H1 (cell line): ENCODE results near the gene TNN. TPM values are rescaled to one million over a fixed set of nuclear protein-coding genes. Genes with fewer than 3 reads are reported as not detected.
A peak's percentile ranks its signal among the peaks of the same experiment; 100 is the strongest.

Source experiments
- CTCF ChIA-PET: fragments of 300-600 bp; sonication (Branson Sonifier 250); formaldehyde crosslinking; loops from one replicate; lab custom pipeline; 2021; ENCODE audit not compliant: partially characterized antibody; lab: Charles Lee
- POLR2A ChIA-PET: fragments of 300-600 bp; sonication (Branson Sonifier 250); formaldehyde crosslinking; loops from one replicate; lab custom pipeline; 2021; ENCODE audit warnings: inconsistent platforms; ENCODE audit not compliant: partially characterized antibody; lab: Charles Lee
- DNase-seq, 2 experiments: peaks; one replicate each; pipeline versions ENCODE4 v3.0.0 to v3.0.0-alpha.2; 2010 to 2022; ENCODE audit warnings: low spot score in 2 of 2, low read depth in 1 of 2, mixed read lengths in 1 of 2
- FAIRE-seq: peaks from 2 replicates; lab custom pipeline; 2011; peaks lifted over from hg19 to GRCh38; lab: Jason Lieb, UNC
- H2AFZ ChIP-seq: 2 replicates; pipeline ENCODE4 v1.8.1; 2012; ENCODE audit warnings: low read length, inconsistent platforms
- H2AK5ac ChIP-seq: 2 replicates; pipeline ENCODE4 v1.6.1; 2013; ENCODE audit warnings: low read depth, low read length
- H2BK120ac ChIP-seq: replicated peaks from 2 replicates; pipeline ENCODE3; 2013; ENCODE audit warnings: low read depth, low read length, inconsistent platforms
- H2BK12ac ChIP-seq: 2 replicates; pipeline ENCODE4 v1.6.1; 2013; ENCODE audit warnings: low read depth, low read length
- H2BK15ac ChIP-seq: 2 replicates; pipeline ENCODE4 v1.6.1; 2013; ENCODE audit warnings: low read length
- H2BK20ac ChIP-seq: 2 replicates; pipeline ENCODE4 v1.6.1; 2013; ENCODE audit warnings: low read length
- H2BK5ac ChIP-seq: 2 replicates; pipeline ENCODE4 v1.6.1; 2013; ENCODE audit warnings: low read depth, low read length
- H3K14ac ChIP-seq: 2 replicates; pipeline ENCODE4 v1.6.1; 2013; ENCODE audit warnings: inconsistent platforms; ENCODE audit not compliant: insufficient read length
- H3K18ac ChIP-seq: 2 replicates; pipeline ENCODE4 v1.6.1; 2013; ENCODE audit warnings: low read length; ENCODE audit errors: extremely low read depth
- H3K23ac ChIP-seq: 2 replicates; pipeline ENCODE4 v1.6.1; 2013; ENCODE audit warnings: inconsistent platforms; ENCODE audit not compliant: insufficient read length
- H3K23me2 ChIP-seq: 2 replicates; pipeline ENCODE4 v1.6.1; 2013; ENCODE audit warnings: low read depth, low read length
- H3K27ac ChIP-seq: 2 replicates; pipeline ENCODE4 v1.6.1; 2011; ENCODE audit warnings: low read depth, low read length, inconsistent platforms
- H3K27me3 ChIP-seq, 4 experiments: replicated peaks in 1 of 4; 1 replicate in 1 of 4; 2 replicates in 3 of 4; pipeline versions ENCODE4 v1.6.1 to v1.8.1; 2011 to 2013; ENCODE audit warnings: low read length in 3 of 4, mild to moderate bottlenecking in 3 of 4, inconsistent platforms in 2 of 4, mixed read lengths in 2 of 4, moderate library complexity in 1 of 4; ENCODE audit not compliant: control insufficient read depth in 3 of 4, insufficient read depth in 3 of 4; ENCODE audit errors: extremely low read depth in 1 of 4
- H3K36me3 ChIP-seq, 4 experiments: 2 replicates each; pipeline versions ENCODE4 v1.6.1 to v1.8.1; 2011 to 2013; ENCODE audit warnings: mild to moderate bottlenecking in 4 of 4, low read length in 3 of 4, moderate library complexity in 2 of 4, control low read depth in 1 of 4, inconsistent platforms in 1 of 4; ENCODE audit not compliant: insufficient read depth in 4 of 4, control insufficient read depth in 2 of 4
- H3K4ac ChIP-seq: replicated peaks from 2 replicates; pipeline ENCODE3; 2013; ENCODE audit warnings: low read length, low read depth, mixed read lengths, inconsistent platforms; ENCODE audit not compliant: insufficient read length
- H3K4me1 ChIP-seq, 4 experiments: replicated peaks in 1 of 4; 1 replicate in 1 of 4; 2 replicates in 3 of 4; pipeline versions ENCODE4 v1.6.1 to v1.8.1; 2011 to 2013; ENCODE audit warnings: low read length in 3 of 4, inconsistent platforms in 2 of 4, mixed read lengths in 1 of 4; ENCODE audit not compliant: insufficient read depth in 4 of 4, control insufficient read depth in 3 of 4
- H3K4me2 ChIP-seq, 2 experiments: 2 replicates each; pipeline versions ENCODE4 v1.6.1 to v1.8.1; 2011 to 2013; ENCODE audit warnings: low read depth in 2 of 2, low read length in 2 of 2, control low read depth in 1 of 2, inconsistent platforms in 1 of 2, mild to moderate bottlenecking in 1 of 2; ENCODE audit not compliant: insufficient read depth in 1 of 2
- H3K4me3 ChIP-seq, 4 experiments: fragments of 200-600, 300-600 bp in 1 of 4; sonication (generic), shearing (Covaris generic), sonication (Bioruptor Twin) in 1 of 4; 2 replicates each; pipeline versions ENCODE4 v1.5.1 to v1.8.1; 2011 to 2016; ENCODE audit warnings: low read length in 4 of 4, low read depth in 3 of 4, control low read depth in 2 of 4, inconsistent platforms in 2 of 4, mild to moderate bottlenecking in 2 of 4, mixed read lengths in 1 of 4, moderate library complexity in 1 of 4; ENCODE audit not compliant: insufficient read depth in 2 of 4; ENCODE audit errors: extremely low read depth in 1 of 4
- H3K56ac ChIP-seq: replicated peaks from 2 replicates; pipeline ENCODE3; 2013; ENCODE audit warnings: low read depth, mild to moderate bottlenecking, mixed read lengths, low read length, inconsistent platforms; ENCODE audit not compliant: insufficient read length
- H3K79me1 ChIP-seq: 2 replicates; pipeline ENCODE4 v1.6.1; 2013; ENCODE audit warnings: low read depth, low read length, control low read depth
- H3K79me2 ChIP-seq, 2 experiments: 2 replicates each; pipeline versions ENCODE4 v1.6.1 to v1.8.1; 2012 to 2013; ENCODE audit warnings: low read length in 2 of 2, mild to moderate bottlenecking in 2 of 2, inconsistent platforms in 1 of 2; ENCODE audit not compliant: insufficient read depth in 2 of 2, control insufficient read depth in 1 of 2
- H3K9ac ChIP-seq, 4 experiments: replicated peaks in 1 of 4; 1 replicate in 1 of 4; 2 replicates in 3 of 4; pipeline versions ENCODE4 v1.6.1 to v1.8.1; 2011 to 2013; ENCODE audit warnings: low read depth in 3 of 4, low read length in 3 of 4, control low read depth in 2 of 4, mild to moderate bottlenecking in 2 of 4, moderate library complexity in 2 of 4, inconsistent platforms in 1 of 4; ENCODE audit errors: extremely low read depth in 1 of 4
- H3K9me3 ChIP-seq, 2 experiments: 2 replicates each; pipeline versions ENCODE4 v1.6.1 to v1.8.1; 2012 to 2013; ENCODE audit warnings: mild to moderate bottlenecking in 2 of 2, moderate library complexity in 2 of 2, control low read depth in 1 of 2, inconsistent platforms in 1 of 2, low read depth in 1 of 2, low read length in 1 of 2, mixed read lengths in 1 of 2; ENCODE audit not compliant: insufficient read depth in 2 of 2
- H4K20me1 ChIP-seq, 2 experiments: replicated peaks in 1 of 2; 2 replicates each; pipeline versions ENCODE3 to v1.8.1; 2011 to 2013; ENCODE audit warnings: inconsistent platforms in 2 of 2, low read length in 2 of 2, mild to moderate bottlenecking in 1 of 2; ENCODE audit not compliant: insufficient read depth in 2 of 2, control insufficient read depth in 1 of 2
- H4K5ac ChIP-seq: 2 replicates; pipeline ENCODE4 v1.6.1; 2013; ENCODE audit warnings: low read length, low read depth, mixed read lengths, inconsistent platforms; ENCODE audit not compliant: insufficient read length
- H4K8ac ChIP-seq: 2 replicates; pipeline ENCODE4 v1.8.0; 2013; ENCODE audit warnings: mild to moderate bottlenecking, moderate library complexity, low read length, inconsistent platforms; ENCODE audit not compliant: insufficient read depth; ENCODE audit errors: extremely low read depth
- H4K91ac ChIP-seq: replicated peaks from 2 replicates; pipeline ENCODE3; 2013; ENCODE audit warnings: low read length, mixed read lengths, inconsistent platforms; ENCODE audit not compliant: insufficient read length
- CTCF ChIP-seq, 3 experiments: IDR thresholded peaks; 1 replicate in 2 of 3; 2 replicates in 1 of 3; pipeline versions ENCODE4 v1.5.1 to v1.6.1; 2011; ENCODE audit warnings: low read length in 3 of 3, mild to moderate bottlenecking in 3 of 3, inconsistent platforms in 2 of 3, low read depth in 1 of 3, moderate library complexity in 1 of 3; ENCODE audit not compliant: insufficient read depth in 1 of 3; ENCODE audit errors: control extremely low read depth in 1 of 3
- EGR1 ChIP-seq: IDR thresholded peaks from 2 replicates; pipeline ENCODE4 v1.6.1; 2011; ENCODE audit warnings: low read depth, low read length, borderline replicate concordance
- JUN ChIP-seq: IDR thresholded peaks from 2 replicates; pipeline ENCODE4 v1.6.1; 2011; ENCODE audit warnings: low read depth, mild to moderate bottlenecking, improper control_type of control experiment, low read length
- PHF8 ChIP-seq: fragments of 200-600 bp; sonication (generic); conservative IDR thresholded peaks from 2 replicates; pipeline ENCODE4 v1.7.1; 2012; ENCODE audit warnings: low read depth, mild to moderate bottlenecking, inconsistent platforms, low read length, moderate library complexity
- WGBS, 2 experiments: shearing (Covaris generic) in 1 of 2; methylation state at CpG; one replicate each; pipeline versions ENCODE4 v1.1.6 to v1.1.7; 2013 to 2015; ENCODE audit warnings: low lambda C conversion rate in 2 of 2, mixed read lengths in 2 of 2, inconsistent platforms in 1 of 2, low coverage in 1 of 2, missing lambda C conversion rate in 1 of 2; ENCODE audit not compliant: insufficient replicate concordance in 2 of 2, insufficient coverage in 1 of 2, insufficient read length in 1 of 2; ENCODE audit errors: extremely low coverage in 1 of 2, missing lambda C conversion rate in 1 of 2; 5-methylcytosine and 5-hydroxymethylcytosine counted together
- polyA plus RNA-seq, 7 experiments: library from polyadenylated mRNA; depleted of rRNA in 3 of 7; stranded (reverse) in 5 of 7; unstranded in 2 of 7; fragments of >200 nt in 5 of 7; fragments of 200-250 nt in 2 of 7; gene quantifications; 1 replicate in 5 of 7; 2 replicates in 1 of 7; 4 replicates in 1 of 7; pipeline versions ENCODE4 v1.2.1 to v1.2.3, GENCODE V29; 2011 to 2013; ENCODE audit warnings: missing spikeins in 2 of 7, mixed read lengths in 2 of 7
- total RNA-seq: library from RNA; stranded (reverse); fragmentation: NEBNext Ultra II Directional; extraction: Animal tissue kit (Norgen Biotek cat#: 25700); gene quantifications from 2 replicates; pipeline ENCODE4 v1.2.1, GENCODE V29; 2021

Gene TNN
- total and polyA plus RNA-seq, 2 of the 8 experiments (the other 6 are each of a cell fraction or from before 2014, with no cell fraction given) = 0.21 to 0.30 TPM

- Histone ChIP-seq H4K5ac (no peak overlapping the region), H3K4me3 (no peak overlapping the region), H2BK5ac (no peak overlapping the region), H3K27ac (no peak overlapping the region), H3K79me2 (no peaks in the 10 kb centered on the region), H3K56ac (no peak overlapping the region), H3K4me1 (peaks cover 0 to 6% (median 3%) of the 10 kb centered on the region in 4 experiments; a peak in 3 of 7 replicates), H2BK120ac (no peak overlapping the region), H2BK12ac (no peak overlapping the region), H2BK20ac (no peak overlapping the region), H2AK5ac (no peak overlapping the region), H3K14ac (no peak overlapping the region), H3K4ac (no peak overlapping the region), H3K27me3 (peaks cover 0 to 2% (median 0%) of the 10 kb centered on the region in 4 experiments; a peak in 3 of 7 replicates), H2AFZ (no peak overlapping the region), H3K18ac (no peak overlapping the region), H3K9ac (no peak overlapping the region), H2BK15ac (no peak overlapping the region), H3K23me2 (no peaks in the 10 kb centered on the region), H4K91ac (no peak overlapping the region), H3K36me3 (no peaks in the 10 kb centered on the region), H3K9me3 (no peaks in the 10 kb centered on the region), H4K20me1 (no peaks in the 10 kb centered on the region), H3K23ac (no peak overlapping the region), H4K8ac (no peak overlapping the region), H3K4me2 (no peak overlapping the region), H3K79me1 (no peaks in the 10 kb centered on the region)
- DNase-seq = no peak
- ChIA-PET CTCF (interaction anchor here (0.5 to 11.9 kb wide), 60 partner anchors 10 to 924 kb away, joined by 3 to 260 read pairs (median 5); no protein-coding TSS in a partner anchor), POLR2A (interaction anchor here (1.0 kb wide), 1 partner anchor 21 kb away, joined by 4 read pairs; no protein-coding TSS in a partner anchor)
- TF ChIP-seq CTCF (IDR thresholded peaks at IDR 0.05; ENCODE audit: control extremely low read depth in 1 of 3, insufficient read depth in 1 of 3, low read depth in 1 of 3, low read length in 3 of 3) (0 out of 4 replicates have a peak, but pooled peaks of 1 of the 3 experiments have one; percentile 4), JUN (no peak), PHF8 (no peak), EGR1 (no peak)
- 69% methylated on average over 9 of the region's 9 CpGs; no CpG with 5 or more reads in 1 of the 2 experiments for WGBS, 2 experiments
- FAIRE-seq = no peak
Measured at GRCh38 chr1:175150596-175151319, 83.1 kb downstream of the TNN start.
